Activated CD4-positive, alpha-beta T cell treated with anti-CD3 and anti-CD28 coated beads, Interleukin-2, amount 50 U/mL, for 4 hours (primary cell): ENCODE results near the gene RAB1B.
"Not testable (repeated sequence)": the region's sequence is repeated elsewhere in the genome, so short reads cannot be mapped to it uniquely, and the experiment has no call there.

ENCODE experiments used
- DNase-seq, 2 experiments: peaks; one replicate each; pipeline ENCODE4 v3.0.0-alpha.2; 2020

RAB1B gene

DNA sequence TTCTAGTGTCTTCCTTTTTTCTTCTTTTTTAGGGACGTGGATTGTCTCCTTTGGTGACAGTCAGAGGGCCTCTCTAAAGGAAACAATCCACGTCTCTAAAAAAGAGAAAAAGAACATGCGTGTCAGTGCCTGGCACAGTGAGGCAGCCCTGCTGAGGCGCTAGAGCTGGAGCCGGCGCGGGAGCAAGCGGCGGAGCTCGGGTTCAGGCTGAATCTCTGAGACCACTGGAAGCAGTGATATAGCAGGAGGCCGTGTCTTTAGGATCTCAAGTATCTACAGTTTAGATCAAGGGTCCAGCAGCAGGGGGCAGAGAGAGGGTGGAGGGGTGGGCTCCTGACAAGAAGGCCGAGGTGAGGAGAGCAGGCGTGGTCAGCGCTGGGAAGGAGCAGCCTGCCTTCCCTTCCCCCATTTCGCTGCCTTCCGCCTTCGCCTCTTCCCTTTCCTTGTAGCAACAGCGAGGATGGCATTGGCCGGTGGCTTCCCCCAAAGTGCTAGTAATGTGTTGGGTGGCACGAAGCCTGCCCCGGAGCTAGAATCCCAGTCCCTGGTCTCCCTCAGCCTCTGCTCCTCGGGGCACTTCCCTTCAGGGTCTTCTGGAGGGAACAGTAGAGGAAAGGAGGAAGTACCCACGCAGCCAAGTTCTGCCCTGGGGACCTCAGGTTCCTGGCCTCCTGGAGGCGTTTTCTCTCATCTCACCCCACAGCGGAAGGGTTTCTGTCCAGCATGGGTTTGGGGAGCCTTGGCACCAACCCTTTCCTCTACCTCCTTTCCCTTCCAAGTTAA, 28.2 kb upstream of the RAB1B start:
- no peak for DNase-seq

DNA sequence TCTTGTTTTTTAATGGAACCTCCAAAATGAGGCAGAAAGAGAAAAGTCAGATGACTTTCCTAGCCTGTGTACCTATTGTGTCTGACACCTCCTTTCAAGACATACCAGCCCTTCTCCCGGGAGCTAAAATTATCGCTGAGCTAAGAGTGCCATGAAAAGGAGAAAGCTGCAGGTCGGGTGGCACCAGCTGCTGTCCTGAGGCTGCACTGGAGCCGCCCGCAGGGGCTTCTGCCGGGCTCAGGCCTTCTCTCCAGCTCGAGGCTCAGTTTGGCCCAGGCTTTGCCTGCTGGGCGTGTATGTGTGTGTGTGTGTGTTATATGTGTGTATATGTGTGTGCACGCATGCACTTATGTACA, 27.7 kb upstream of the RAB1B start:
- DNase-seq, result no peak

GRCh38 chr11:66242095-66242765, 26.2 kb upstream of the RAB1B start:
- DNase-seq, result no peak

- no peak for DNase-seq
Observed at GRCh38 chr11:66243782-66244535, 24.5 kb upstream of the RAB1B start.

DNA sequence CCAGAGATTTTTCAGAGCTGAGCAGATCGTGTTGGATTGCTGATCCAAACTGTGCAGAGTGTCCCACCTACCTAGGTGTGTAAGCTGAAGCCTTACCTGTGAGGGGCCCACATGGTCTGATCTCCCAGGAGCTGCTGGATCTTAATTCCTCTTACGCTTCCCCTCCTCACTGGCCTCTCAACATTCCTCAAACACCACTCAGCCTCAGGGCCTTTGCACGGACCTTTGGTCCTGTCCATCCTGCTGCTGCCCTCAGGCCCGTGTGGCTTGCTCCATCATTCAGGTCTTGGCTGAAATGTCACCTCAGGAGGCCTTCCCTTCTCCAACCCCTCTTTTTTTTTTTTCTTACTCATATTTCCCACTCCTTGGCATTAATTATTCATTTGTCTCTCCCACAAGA, 21.1 kb upstream of the RAB1B start:
- no peak for DNase-seq

DNA sequence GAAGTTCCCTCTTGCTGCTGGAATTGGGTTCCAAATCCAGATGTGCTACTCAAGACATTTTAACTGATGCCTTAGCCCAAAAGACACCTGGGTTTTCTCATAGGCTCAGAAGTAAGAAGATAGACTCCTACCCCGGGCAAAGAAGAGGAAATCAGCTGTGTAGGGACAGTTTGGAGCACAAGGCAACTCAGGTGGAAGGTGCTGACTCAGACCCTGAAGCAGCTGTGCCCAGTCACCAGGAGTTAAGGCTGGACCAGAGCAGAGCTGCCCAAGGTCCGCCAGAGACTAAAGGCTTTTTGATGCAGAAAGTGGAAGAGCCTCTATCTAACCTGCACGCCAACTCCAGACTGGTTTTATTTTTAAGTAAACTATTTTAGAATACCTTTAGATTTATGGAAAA, 20.6 kb upstream of the RAB1B start:
- no peak for DNase-seq

DNA sequence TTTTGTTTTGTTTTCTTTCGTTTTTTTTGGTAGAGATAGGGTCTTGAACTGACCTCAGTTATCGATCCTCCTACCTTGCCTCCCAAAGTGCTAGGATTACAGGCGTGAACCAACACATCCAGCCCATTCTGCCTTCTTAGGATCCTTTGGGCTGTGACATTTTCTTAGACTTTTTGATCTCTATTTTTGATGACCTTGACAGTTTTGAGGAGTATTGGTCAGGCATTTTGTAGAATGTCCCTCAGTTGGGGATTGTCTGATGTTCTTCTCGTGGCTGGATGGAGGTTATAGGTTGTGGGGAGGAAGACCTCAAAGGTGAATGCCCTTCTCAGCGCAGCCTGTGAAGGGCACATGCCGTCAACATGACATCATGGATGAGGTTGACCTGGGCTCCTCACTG, 19.5 kb upstream of the RAB1B start:
- DNase-seq, result no peak

- DNase-seq, result no peak
Observed at GRCh38 chr11:66251809-66252208, 16.6 kb upstream of the RAB1B start.

DNA sequence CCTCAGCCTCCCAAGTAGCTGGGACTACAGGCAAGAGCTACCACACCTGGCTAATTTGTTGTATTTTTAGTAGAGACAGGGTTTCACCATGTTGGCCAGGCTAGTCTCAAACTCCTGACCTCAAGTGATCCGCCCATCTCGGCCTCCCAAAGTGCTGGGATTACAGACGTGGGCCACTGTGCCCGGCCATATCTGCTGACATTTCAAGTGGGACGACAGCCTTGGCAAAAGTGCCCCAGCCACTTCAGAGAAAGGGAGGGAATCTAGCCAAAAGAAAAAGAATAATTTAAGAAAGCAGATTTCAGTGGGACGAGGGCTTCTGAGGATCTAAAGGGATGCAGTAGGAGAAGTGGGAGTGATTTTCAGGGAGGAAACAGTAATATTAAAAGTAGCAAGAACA, 15.4 kb upstream of the RAB1B start:
- not testable (repeated sequence) for DNase-seq

- DNase-seq, result no peak
Observed at GRCh38 chr11:66258473-66258893, 10.0 kb upstream of the RAB1B start.

DNA sequence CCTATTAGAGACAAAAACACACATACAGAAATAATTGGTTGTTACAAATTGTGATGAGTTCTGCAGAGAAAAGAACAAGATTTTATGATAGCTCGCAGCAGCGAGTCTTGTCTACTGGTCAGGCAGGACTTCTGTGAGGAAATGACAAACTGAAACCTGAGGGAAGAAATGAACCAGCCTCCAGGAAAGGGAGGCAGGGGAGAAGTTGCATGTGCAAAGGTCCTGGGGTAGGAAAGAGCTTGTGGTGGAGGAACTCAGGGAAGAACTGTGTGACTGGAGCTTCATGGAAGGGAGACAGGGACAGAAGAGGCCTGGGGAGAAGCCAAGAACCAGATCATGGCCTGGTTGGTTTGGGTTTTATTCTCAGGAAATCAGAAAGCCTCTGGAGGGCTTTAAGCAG, 9.2 kb upstream of the RAB1B start:
- no peak for DNase-seq

DNA sequence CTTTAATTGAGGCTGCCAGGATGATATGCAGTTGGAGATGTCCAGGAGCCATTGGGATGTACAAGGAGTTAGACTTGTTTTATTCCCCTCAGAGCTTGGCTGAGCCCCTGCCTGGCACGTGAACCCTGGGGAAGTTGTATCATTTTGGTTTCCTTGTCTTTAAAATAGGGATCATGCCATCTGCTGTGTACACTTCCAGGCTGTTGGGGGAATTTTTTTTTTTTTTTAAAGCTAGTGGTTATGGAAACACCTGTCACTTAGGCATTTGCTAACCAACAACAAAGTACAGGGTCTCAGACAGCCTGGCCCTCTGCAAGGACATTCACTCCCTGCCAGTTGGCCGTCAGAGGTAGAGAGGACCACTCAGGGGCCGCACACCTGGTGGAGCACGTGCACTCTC, 8.5 kb upstream of the RAB1B start:
- DNase-seq, result no peak

DNA sequence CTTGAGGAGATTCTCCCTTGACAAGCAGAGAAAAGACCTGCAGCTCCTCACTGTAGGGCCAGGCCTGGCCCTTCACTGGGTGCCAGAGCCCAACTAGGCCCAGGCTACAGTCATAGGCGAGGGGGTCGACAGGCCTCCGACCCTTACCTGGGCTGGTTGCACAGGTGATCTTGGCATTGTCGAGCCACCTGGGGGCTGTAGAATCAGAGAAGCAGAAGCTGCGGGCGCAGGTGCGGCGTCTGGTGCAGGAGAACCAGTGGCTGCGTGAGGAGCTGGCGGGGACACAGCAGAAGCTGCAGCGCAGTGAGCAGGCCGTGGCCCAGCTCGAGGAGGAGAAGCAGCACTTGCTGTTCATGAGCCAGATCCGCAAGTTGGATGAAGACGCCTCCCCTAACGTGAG, 6.9 kb upstream of the RAB1B start:
- no peak for DNase-seq

GRCh38 chr11:66262191-66262590, 6.2 kb upstream of the RAB1B start:
- no peak for DNase-seq

DNA sequence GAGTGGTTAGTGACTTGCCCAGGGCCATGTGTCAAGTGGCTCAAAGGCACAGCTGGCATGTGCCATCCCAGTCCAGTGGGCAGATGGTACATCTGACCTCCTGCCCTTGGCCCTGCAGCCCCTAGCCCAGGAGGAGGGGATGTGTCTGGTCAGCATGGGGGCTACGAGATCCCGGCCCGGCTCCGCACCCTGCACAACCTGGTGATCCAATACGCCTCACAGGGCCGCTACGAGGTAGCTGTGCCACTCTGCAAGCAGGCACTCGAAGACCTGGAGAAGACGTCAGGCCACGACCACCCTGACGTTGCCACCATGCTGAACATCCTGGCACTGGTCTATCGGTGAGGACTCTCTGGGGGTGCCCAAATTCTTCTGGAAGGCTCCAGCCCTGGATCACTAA, 5.7 kb upstream of the RAB1B start:
- no peak for DNase-seq

DNA sequence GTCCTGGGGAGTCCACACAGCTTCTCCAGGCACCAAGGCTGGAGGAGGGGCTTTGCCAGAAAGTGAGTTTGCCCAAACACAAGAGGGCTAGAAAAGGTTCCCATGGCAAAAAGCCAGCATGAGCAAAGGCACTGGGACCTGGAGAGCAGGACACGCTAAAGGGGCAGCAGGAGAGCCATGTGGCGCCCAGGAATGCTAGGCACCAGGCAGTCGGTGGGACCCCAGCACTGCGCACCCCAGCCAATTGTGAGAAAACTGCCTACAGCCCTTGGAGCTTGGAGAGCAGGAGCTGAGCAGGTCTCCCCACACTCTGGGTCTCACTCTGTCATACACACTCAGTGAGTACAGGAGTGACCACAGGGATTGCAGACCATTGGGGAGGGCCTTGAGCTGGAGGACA, 5.2 kb upstream of the RAB1B start:
- DNase-seq, result no peak

GRCh38 chr11:66263785-66264184, 4.7 kb upstream of the RAB1B start:
- DNase-seq, result no peak

- no peak for DNase-seq
Observed at GRCh38 chr11:66264383-66264782, 4.1 kb upstream of the RAB1B start.

DNA sequence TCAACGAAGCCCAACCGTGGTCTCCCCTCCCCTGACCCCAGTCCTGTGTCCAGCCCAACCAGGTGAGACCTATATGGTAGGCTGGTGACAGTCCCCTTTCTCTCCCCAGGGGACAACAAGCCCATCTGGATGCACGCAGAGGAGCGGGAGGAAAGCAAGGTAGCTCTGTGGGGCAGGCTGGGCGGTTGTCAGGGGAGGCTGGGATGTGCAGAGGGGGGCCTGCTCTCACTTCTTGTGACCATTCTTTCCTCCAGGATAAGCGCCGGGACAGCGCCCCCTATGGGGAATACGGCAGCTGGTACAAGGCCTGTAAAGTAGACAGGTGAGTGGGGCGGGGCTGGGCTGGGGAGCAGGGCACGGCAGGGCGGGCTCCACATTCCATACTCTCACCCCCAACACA, 3.5 kb upstream of the RAB1B start:
- DNase-seq, result peak in 1 of 2 experiments; percentile 18

- DNase-seq, result no peak
Observed at GRCh38 chr11:66265531-66266377, 2.7 kb upstream of the RAB1B start.

DNA sequence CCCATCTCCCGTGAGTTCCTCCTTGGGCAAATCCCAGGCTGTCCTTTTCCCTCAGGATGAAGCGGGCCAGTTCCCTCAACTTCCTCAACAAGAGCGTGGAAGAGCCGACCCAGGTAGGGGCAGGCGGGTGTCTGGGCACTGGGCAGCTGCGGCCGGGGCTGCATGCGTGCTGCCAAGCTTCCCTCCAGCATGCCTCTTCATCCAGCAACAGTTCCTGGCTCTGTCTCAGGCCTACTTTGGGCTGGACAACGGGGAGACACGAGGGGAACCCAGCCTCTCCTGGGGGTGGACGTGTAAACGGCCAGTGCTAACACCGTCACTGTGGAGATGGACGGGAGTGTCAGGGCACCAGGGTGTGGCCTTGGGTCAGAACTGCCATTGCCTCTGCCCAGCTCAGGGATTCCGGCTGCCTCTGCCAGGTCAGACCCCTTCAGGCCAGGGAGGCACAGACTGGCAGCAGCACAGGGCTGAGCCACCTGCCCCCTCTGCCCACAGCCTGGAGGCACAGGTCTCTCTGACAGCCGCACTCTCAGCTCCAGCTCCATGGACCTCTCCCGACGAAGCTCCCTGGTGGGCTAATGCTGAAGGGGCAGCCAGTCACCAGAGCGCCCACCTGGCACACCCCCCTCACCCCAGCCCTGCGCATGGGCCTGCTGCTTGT, 1.9 kb upstream of the RAB1B start:
- no peak for DNase-seq

- DNase-seq, result no peak
Observed at GRCh38 chr11:66267039-66267378, 1.4 kb upstream of the RAB1B start.
